ENCODE measurements around the gene TOMM5. TPM values are rescaled to one million over a fixed set of nuclear protein-coding genes. Genes with fewer than 3 reads are reported as not detected.

Gene TOMM5
- polyA plus RNA-seq, 1 donor from 2014 or later: 262 TPM

GRCh38 chr9:37565661-37566618 lies 26.5 kb downstream of the TOMM5 start:
- peaks cover 20% of the 10 kb centered on the region for H3K79me2 ChIP-seq (replicated peaks; ENCODE audit: insufficient read depth, low read length)
- no peaks in the 10 kb centered on the region for H3K9me2 ChIP-seq (ENCODE audit: insufficient read depth, low read length)
- no peak overlapping the region for H3K27ac ChIP-seq (ENCODE audit: low read length)
- H3K4me3 ChIP-seq (ENCODE audit: low read length): no peak overlapping the region
- TF ChIP-seq EP300 (conservative IDR thresholded peaks at IDR 0.05; ENCODE audit: poor library complexity, severe bottlenecking) (no peak), EZH2 (IDR thresholded peaks at IDR 0.05; ENCODE audit: borderline replicate concordance, insufficient read depth, low read length, poor library complexity, severe bottlenecking) (no peak), SMC3 (conservative IDR thresholded peaks at IDR 0.05; ENCODE audit: poor library complexity) (no peak), POLR2AphosphoS5 (IDR thresholded peaks at IDR 0.05) (no peak)
- H2AFZ ChIP-seq (ENCODE audit: low read depth, low read length): no peak overlapping the region
- no peak overlapping the region for H3K4me2 ChIP-seq (ENCODE audit: low read length)
- no peaks in the 10 kb centered on the region for H3F3A ChIP-seq (ENCODE audit: insufficient read depth, low read length, poor library complexity, severe bottlenecking)
- no peaks in the 10 kb centered on the region for H4K20me1 ChIP-seq (ENCODE audit: insufficient read depth)
- H3K9me3 ChIP-seq (ENCODE audit: low read length): peaks cover 2% of the 10 kb centered on the region
- H3K27me3 ChIP-seq (ENCODE audit: insufficient read depth, low read depth, low read length): no peaks in the 10 kb centered on the region
- H3K36me3 ChIP-seq (ENCODE audit: insufficient read depth, low read length): no peaks in the 10 kb centered on the region
- no peak overlapping the region for H3K9ac ChIP-seq (ENCODE audit: low read length)

GRCh38 chr9:37564916-37565315 lies 27.5 kb downstream of the TOMM5 start:
- no peak overlapping the region for H2AFZ ChIP-seq (ENCODE audit: low read depth, low read length)
- no peak overlapping the region for H3K4me2 ChIP-seq (ENCODE audit: low read length)
- peaks cover 12% of the 10 kb centered on the region for H3K79me2 ChIP-seq (replicated peaks; ENCODE audit: insufficient read depth, low read length)
- no peak overlapping the region for H3K9ac ChIP-seq (ENCODE audit: low read length)
- peaks cover 2% of the 10 kb centered on the region for H3K9me3 ChIP-seq (ENCODE audit: low read length)
- no peak for TF ChIP-seq MXI1 (conservative IDR thresholded peaks at IDR 0.05; ENCODE audit: poor library complexity, severe bottlenecking)
- no peak for TF ChIP-seq EP300 (conservative IDR thresholded peaks at IDR 0.05; ENCODE audit: poor library complexity, severe bottlenecking)
- TF ChIP-seq TAF1 (IDR thresholded peaks at IDR 0.05; ENCODE audit: low read depth): no peak
- no peak for TF ChIP-seq POLR2AphosphoS5 (IDR thresholded peaks at IDR 0.05)
- TF ChIP-seq RAD21 (conservative IDR thresholded peaks at IDR 0.05): no peak
- TF ChIP-seq REST (IDR thresholded peaks at IDR 0.05; ENCODE audit: borderline replicate concordance): no peak
- TF ChIP-seq SMC3 (conservative IDR thresholded peaks at IDR 0.05; ENCODE audit: poor library complexity): no peak
- H3K27ac ChIP-seq (ENCODE audit: low read length): no peak overlapping the region
- H3K9me2 ChIP-seq (ENCODE audit: insufficient read depth, low read length): no peaks in the 10 kb centered on the region
- no peak overlapping the region for H3K4me3 ChIP-seq (ENCODE audit: low read length)
- H3F3A ChIP-seq (ENCODE audit: insufficient read depth, low read length, poor library complexity, severe bottlenecking): no peaks in the 10 kb centered on the region
- H4K20me1 ChIP-seq (ENCODE audit: insufficient read depth): no peaks in the 10 kb centered on the region
- H3K27me3 ChIP-seq (ENCODE audit: insufficient read depth, low read depth, low read length): no peaks in the 10 kb centered on the region
- H3K36me3 ChIP-seq (ENCODE audit: insufficient read depth, low read length): no peaks in the 10 kb centered on the region

All from neural cell (in vitro differentiated cells).